NCI-H1694 treated with DMSO at 0.1 percent for 48 hours (cell line): ENCODE data around the gene RNF222.

Source experiments
- DNase-seq: peaks from one replicate; lab custom pipeline; 2025; lab: John Stamatoyannopoulos, UW

The RNF222 gene

DNA sequence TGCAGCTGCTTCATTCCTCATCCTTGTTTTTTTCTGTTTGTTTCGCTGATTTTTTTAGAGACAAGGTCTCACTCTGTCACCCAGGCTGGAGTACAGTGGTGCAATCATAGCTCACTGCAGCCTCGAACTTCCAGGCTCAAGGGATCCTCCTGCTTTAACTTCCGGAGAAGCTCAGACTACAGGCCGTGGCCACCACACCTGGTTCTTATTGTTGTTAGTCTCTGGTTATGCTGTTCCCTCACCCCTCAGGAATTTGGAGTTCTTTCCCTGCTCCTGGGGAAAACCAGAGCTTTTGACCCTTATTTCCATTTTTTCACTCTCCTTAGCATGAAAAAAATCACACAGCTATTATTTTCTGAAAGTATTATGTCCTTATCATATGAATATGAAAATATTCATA lies 56.2 kb downstream of the RNF222 start:
- DNase-seq = no peak
